ENCODE results near the gene ZNF646. TPM values are rescaled to one million over a fixed set of nuclear protein-coding genes. Genes with fewer than 3 reads are reported as not detected.

Gene ZNF646
- polyA plus RNA-seq, 3 donors, result 0.46 to 6.5 (median 3.0) TPM

- peaks cover 75 to 90% of the 10 kb centered on the region in 2 donors for H3K4me1 ChIP-seq (ENCODE audit: control insufficient read depth in 1 of 2, insufficient read depth in 2 of 2, low read length in 2 of 2)
- Mint-ChIP-seq H3K4me1 (peaks cover 79% of the 10 kb centered on the region), H3K27me3 (ENCODE audit: low read depth in 3 of 3) (peaks cover 0 to 4% (median 0%) of the 10 kb centered on the region in 3 donors), H3K27ac (peak overlapping the region; percentile 98 to 100 (median 99)), H3K36me3 (peaks cover 55 to 64% of the 10 kb centered on the region in 2 donors), H3K9me3 (peaks cover 0 to 2% (median 0%) of the 10 kb centered on the region in 7 donors), H3K4me3 (peak overlapping the region; percentile 58 to 62)
- intact Hi-C loops (cut with micrococcal nuclease), result no loop called here
- H3K4me2 ChIP-seq (replicated peaks; ENCODE audit: extremely low read depth, low read length, poor library complexity, severe bottlenecking), result peak overlapping the region; percentile 62
- no peaks in the 10 kb centered on the region for H4K20me1 ChIP-seq (ENCODE audit: insufficient read depth, low read length)
- H3K79me2 ChIP-seq (ENCODE audit: insufficient read depth, low read length), result no peaks in the 10 kb centered on the region
- no peaks in the 10 kb centered on the region for H3K9me3 ChIP-seq (replicated peaks in 1 of 2; ENCODE audit: control insufficient read depth in 1 of 2, insufficient read depth in 1 of 2, low read length in 2 of 2)
- TF ChIP-seq CTCF (IDR thresholded peaks at IDR 0.05), result no peak
- DNase-seq, result peak; percentile 72 to 83 (median 79)
- 37% methylated on average over 9 of the region's 10 CpGs for WGBS (ENCODE audit: insufficient coverage)
- H3K27ac ChIP-seq (ENCODE audit: low read depth in 1 of 2, low read length in 2 of 2), result peak overlapping the region; percentile 99
- no peaks in the 10 kb centered on the region for H3K27me3 ChIP-seq (ENCODE audit: control insufficient read depth in 2 of 2, insufficient read depth in 2 of 2, low read length in 2 of 2)
- H2AFZ ChIP-seq (ENCODE audit: insufficient read depth, low read depth, low read length, poor library complexity, severe bottlenecking), result no peak overlapping the region
- H3K36me3 ChIP-seq (replicated peaks in 1 of 2; ENCODE audit: control insufficient read depth in 1 of 2, insufficient read depth in 2 of 2, low read length in 2 of 2), result peaks cover 29 to 52% of the 10 kb centered on the region in 2 donors
- H3K9ac ChIP-seq (ENCODE audit: insufficient read depth, low read length, poor library complexity, severe bottlenecking), result peak overlapping the region; percentile 86
- H3K4me3 ChIP-seq (replicated peaks in 1 of 3; ENCODE audit: low read depth in 2 of 3, low read length in 3 of 3), result peak overlapping the region in 1 of 3 experiments; percentile 53
Measured at GRCh38 chr16:31130336-31130891, 56.2 kb downstream of the ZNF646 start.

GRCh38 chr16:31130899-31131298, 56.7 kb downstream of the ZNF646 start:
- peaks cover 52 to 61% of the 10 kb centered on the region in 2 donors for H3K36me3 Mint-ChIP-seq
- H2AFZ ChIP-seq (ENCODE audit: insufficient read depth, low read depth, low read length, poor library complexity, severe bottlenecking), result no peak overlapping the region
- TF ChIP-seq CTCF (IDR thresholded peaks at IDR 0.05), result no peak
- peaks cover 76% of the 10 kb centered on the region for H3K4me1 Mint-ChIP-seq
- H3K9ac ChIP-seq (ENCODE audit: insufficient read depth, low read length, poor library complexity, severe bottlenecking), result no peak overlapping the region
- intact Hi-C loops (cut with micrococcal nuclease), result no loop called here
- H3K4me1 ChIP-seq (ENCODE audit: control insufficient read depth in 1 of 2, insufficient read depth in 2 of 2, low read length in 2 of 2), result peaks cover 77 to 91% of the 10 kb centered on the region in 2 donors
- H3K36me3 ChIP-seq (replicated peaks in 1 of 2; ENCODE audit: control insufficient read depth in 1 of 2, insufficient read depth in 2 of 2, low read length in 2 of 2), result peaks cover 29 to 48% of the 10 kb centered on the region in 2 donors
- peaks cover 0 to 2% (median 0%) of the 10 kb centered on the region in 7 donors for H3K9me3 Mint-ChIP-seq
- H3K9me3 ChIP-seq (replicated peaks in 1 of 2; ENCODE audit: control insufficient read depth in 1 of 2, insufficient read depth in 1 of 2, low read length in 2 of 2), result no peaks in the 10 kb centered on the region
- H3K27ac ChIP-seq (ENCODE audit: low read depth in 1 of 2, low read length in 2 of 2), result peak overlapping the region; percentile 99
- DNase-seq, result no peak
- H3K27me3 Mint-ChIP-seq (ENCODE audit: low read depth in 3 of 3), result peaks cover 0 to 4% (median 0%) of the 10 kb centered on the region in 3 donors
- H4K20me1 ChIP-seq (ENCODE audit: insufficient read depth, low read length), result no peaks in the 10 kb centered on the region
- H3K4me2 ChIP-seq (replicated peaks; ENCODE audit: extremely low read depth, low read length, poor library complexity, severe bottlenecking), result peak overlapping the region; percentile 62
- 80% methylated on average over 2 of the region's 6 CpGs for WGBS (ENCODE audit: insufficient coverage)
- H3K4me3 Mint-ChIP-seq, result peak overlapping the region in 1 of 2 donors; percentile 62
- H3K27ac Mint-ChIP-seq, result peak overlapping the region; percentile 98 to 100 (median 99)
- no peaks in the 10 kb centered on the region for H3K27me3 ChIP-seq (ENCODE audit: control insufficient read depth in 2 of 2, insufficient read depth in 2 of 2, low read length in 2 of 2)
- no peaks in the 10 kb centered on the region for H3K79me2 ChIP-seq (ENCODE audit: insufficient read depth, low read length)
- peak overlapping the region in 1 of 3 experiments; percentile 53 for H3K4me3 ChIP-seq (replicated peaks in 1 of 3; ENCODE audit: low read depth in 2 of 3, low read length in 3 of 3)
